Activated CD8-positive, alpha-beta memory T cell treated with anti-CD3 and anti-CD28 coated beads for 24 hours (primary cell): ENCODE results near the gene PHLDA2.
"Not testable (repeated sequence)": the region's sequence is repeated elsewhere in the genome, so short reads cannot be mapped to it uniquely, and the experiment has no call there.

Experiments used
- DNase-seq: peaks from one replicate; pipeline ENCODE4 v3.0.0-alpha.2; 2020

Gene PHLDA2

GRCh38 chr11:2944530-2944929, 15.3 kb upstream of the PHLDA2 start:
- no peak for DNase-seq

DNA sequence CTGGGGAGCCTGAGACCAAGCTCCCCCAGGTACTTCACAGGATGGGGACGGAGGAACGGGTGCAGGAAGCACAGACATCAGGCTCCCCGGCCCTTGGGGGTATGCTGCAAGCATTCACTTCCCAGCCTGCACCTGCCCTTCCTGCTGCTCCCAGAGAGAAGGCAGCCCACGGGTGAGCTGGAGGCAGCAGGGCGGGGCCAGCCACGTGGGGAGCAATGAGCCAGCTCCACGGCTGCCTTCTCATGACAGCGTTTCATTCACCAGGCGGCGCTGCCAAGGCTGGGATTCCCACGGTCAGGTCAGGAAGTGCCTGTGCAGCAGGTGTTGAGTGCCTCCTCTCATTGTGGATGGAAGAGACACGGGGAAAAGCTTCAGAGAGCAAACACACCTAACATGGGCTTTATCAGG, 14.5 kb upstream of the PHLDA2 start:
- peak; percentile 61 for DNase-seq

GRCh38 chr11:2942872-2943710, 13.9 kb upstream of the PHLDA2 start:
- peak; percentile 59 for DNase-seq

GRCh38 chr11:2942447-2942846, 13.2 kb upstream of the PHLDA2 start:
- DNase-seq, result no peak

- DNase-seq, result no peak
These were observed 12.0 kb upstream of the PHLDA2 start for GRCh38 chr11:2940921-2941821.

DNA sequence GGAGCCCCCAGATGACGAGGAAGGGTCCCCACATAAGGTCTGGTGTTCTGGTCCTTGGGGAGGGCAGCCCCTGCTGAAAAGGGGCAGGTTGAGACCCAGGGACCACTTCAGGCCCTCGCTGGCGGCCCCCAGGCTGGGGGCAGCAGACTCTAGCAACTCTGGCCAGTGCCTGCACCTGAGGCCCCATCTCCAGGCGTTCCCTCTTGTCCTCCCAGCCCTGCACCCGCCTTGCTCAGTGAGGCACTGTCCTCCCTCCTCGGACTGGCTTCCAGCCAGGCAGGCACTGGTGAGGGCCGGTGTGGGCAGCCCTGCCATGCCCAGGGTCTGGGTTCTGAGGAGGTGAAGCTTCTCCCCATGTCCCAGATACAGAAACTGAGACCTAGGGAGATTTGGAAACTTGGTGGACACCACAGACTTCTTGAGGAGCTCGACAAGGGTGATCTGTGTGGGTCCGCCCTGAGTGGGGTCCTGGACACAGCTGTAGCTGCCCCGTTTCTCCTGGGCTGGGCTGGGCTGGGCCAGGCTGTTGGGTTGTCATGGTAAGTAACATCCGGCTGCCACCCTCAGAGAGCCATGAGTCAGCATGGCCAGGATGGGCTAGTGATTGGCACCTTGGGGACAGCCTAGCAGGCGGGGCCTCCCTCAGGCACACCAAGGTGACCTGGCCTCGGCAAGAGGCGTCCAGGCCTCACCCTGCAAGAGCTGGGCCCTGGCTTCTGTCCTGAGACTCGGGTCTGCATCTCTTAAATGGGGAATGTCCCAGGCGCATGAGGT, 11.1 kb upstream of the PHLDA2 start:
- DNase-seq, result no peak

- DNase-seq, result not testable (repeated sequence)
These were observed 9.5 kb upstream of the PHLDA2 start for GRCh38 chr11:2938458-2939418.

DNA sequence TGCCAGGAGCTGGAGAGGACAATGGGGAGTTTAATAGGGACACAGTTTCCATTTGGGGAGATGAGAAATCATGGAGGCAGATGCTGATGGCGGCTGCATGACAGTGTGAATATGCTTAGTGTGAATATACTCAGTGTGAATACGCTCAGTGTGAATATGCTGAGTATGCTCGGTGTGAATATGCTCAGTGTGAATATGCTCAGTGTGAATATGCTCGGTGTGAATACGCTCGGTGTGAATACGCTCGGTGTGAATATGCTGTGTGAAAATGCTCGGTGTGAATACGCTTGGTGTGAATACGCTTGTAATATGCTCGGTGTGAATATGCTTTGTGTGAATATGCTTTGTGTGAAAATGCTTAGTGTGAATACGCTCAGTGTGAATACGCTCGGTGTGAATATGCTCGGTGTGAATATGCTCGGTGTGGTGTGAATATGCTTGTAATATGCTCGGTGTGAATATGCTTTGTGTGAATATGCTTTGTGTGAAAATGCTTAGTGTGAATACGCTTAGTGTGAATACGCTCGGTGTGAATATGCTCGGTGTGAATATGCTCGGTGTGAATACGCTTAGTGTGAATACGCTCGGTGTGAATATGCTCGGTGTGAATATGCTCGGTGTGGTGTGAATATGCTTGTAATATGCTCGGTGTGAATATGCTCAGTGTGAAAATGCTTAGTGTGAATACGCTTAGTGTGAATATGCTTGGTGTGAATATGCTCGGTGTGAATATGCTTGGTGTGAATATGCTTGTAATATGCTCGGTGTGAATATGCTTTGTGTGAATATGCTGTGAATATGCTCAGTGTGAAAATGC, 8.6 kb upstream of the PHLDA2 start:
- not testable (repeated sequence) for DNase-seq

DNA sequence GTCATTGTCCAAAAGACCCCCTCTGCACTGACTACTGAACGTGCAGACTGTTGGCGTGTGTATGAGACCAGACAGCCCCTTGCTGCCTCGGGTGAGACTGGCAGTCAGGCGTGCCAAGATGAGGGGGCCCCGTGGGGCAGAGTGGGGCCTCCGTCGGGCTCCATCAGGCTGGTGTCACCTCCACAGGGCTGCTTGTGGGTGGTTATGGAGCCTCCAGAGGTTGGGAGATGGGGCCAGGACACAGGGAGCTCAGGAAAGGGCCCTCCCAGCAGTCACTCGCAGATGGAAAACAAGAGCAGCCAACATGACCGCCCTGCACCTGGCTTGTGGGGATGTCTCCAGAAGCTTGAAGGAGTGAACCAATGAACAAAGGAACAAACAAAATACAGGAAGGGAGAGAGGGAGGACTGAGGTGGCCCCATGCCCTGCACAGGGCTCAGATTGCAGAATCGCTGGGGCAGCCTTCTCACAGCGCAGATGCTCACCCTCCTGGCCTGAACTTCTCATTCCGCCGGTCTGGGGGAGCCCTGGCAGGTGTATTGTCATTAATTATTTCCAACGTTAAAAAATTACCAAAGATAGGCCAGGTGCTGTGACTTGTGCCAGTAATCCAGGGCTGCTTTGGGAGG, 5.5 kb upstream of the PHLDA2 start:
- DNase-seq, result no peak

- DNase-seq, result no peak
These were observed 4.9 kb upstream of the PHLDA2 start for GRCh38 chr11:2934021-2934550.

- no peak for DNase-seq
These were observed 4.3 kb upstream of the PHLDA2 start for GRCh38 chr11:2933375-2934020.

- DNase-seq, result no peak
These were observed 3.6 kb upstream of the PHLDA2 start for GRCh38 chr11:2932850-2933251.

GRCh38 chr11:2931771-2932738, 2.8 kb upstream of the PHLDA2 start:
- DNase-seq, result no peak

DNA sequence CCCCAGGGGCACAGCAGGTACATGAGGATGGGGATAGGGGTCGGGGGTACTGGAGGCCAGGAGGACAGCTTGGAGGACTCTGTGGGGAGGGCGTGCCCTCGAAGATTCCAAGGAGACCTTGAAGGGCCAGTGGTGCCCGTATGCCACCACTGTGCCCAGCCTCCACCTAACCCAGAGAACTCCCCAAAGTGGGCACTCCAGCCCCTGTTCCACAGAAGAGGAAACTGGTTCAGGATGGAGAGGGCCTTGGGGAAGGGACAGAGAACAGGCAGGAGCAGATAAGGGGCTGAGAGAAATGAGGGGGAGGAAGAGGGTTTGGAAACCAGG, 2.2 kb upstream of the PHLDA2 start:
- no peak for DNase-seq

DNA sequence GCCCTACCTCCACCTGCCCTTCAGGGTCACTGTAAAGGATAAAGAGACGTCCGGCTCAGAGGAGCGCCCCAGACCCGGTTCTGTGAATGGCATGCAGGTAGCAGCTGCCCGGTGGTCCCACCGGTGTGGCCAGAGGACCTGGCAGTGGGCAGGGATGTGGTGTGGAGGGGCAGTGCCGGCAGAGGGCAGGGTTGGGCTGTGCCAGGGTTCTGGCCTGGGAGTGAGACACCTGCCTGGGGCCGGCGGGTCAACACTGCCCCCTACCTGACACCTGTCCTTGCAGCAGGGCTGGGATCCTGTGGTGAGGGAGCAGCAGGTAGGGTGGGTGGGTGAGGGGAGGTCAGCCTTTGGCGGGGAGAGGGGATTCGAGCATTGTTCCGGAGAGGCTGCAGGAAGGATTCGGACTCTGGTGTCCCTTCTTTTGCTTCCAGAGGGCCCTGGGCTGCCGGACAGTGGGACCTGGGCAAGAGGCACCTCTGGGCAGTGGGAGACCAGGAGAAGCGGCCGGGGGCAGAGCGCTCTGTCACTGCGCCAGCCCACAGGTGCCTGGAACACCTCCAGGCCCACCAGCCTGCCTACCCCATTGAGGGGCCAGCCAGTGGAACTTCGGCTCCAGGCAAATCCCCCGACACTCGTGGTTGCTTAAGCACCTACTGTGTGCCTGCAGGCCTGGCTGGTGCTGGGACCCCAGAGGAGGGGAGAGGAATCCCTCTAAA, 1.6 kb upstream of the PHLDA2 start:
- peak; percentile 77 for DNase-seq

- DNase-seq, result peak; percentile 77
These were observed 907 bp upstream of the PHLDA2 start for GRCh38 chr11:2929950-2930703.

- peak; percentile 76 for DNase-seq
These were observed 320 bp upstream of the PHLDA2 start for GRCh38 chr11:2929531-2929949.
